Suppressor macrophage treated with lipopolysaccharide for 4 hours (primary cell): ENCODE results near the gene BARX2.

Source experiments
- DNase-seq: peaks from one replicate; pipeline ENCODE4 v3.0.0-alpha.2; 2020

Gene BARX2

DNA sequence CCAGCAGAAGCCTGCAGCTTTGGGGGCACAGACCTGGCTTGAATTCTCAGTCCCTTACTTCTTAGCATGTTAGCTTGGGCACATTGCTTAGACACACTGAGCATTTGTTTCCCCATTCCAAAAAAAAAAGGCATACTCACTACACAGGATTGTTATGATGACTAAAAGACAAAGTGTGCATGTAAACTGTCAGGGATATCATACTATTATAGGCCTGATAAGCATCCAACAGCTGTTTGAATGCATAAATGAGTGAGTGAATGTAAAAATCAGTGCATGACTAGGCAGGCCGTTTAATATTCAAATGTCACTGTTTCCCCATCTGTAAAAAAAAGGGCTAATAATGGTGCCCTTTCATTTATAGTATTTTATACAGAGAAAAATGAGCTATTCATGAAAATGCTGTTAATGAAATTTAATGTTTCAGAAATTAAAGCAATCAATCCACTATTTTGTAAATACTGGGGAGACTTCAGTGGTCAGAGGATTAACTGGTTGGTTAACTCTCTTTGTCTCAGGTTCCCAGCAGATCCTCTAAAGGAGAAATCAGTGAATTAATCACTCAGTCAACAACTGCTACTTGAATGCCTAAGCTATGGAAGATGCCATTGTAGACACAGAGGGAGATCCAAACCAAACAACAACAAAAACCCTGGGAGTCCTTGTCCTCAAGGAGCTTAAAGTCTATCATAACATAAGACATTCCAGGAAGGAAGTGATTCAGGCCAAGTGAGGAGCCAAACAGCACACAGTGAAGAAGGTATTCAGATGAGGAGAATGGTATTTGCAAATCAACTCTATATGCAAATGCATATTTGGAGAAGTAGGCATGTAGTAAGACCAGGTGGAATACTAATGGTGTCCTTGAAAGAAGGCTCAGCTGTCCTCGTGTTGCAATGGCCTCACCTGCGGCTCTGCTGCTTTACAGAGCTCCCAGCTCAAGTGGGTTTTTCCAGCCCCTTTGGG, 26.8 kb downstream of the BARX2 start:
- DNase-seq = no peak

- DNase-seq = no peak
Observed at GRCh38 chr11:129404731-129405130, 29.1 kb downstream of the BARX2 start.

DNA sequence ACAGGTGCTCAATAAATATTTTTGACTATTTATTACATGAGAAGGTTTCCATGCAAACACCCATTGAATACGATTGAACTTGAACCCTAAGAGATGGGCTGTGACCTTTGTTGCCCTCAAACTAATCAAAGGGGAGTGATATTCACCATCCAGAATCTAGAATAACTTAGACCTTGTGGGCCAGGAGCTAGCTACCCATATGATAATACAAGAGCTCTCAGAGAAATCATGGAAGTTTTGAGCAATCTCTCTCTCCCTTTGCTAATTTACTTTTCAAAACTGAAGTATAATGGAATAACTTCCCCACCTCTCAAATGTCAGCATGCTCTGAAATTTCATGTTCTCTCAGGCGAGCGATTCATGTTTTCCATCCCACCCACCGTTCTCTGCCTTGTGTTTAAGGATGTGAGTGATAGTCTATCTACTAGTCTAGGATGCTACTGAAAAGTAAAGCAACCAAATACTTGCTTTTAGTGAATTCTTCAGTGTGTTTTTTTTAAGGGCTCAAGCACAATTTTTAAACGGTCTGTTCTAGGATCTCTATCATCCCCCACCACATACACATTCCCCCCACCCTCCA, 33.3 kb downstream of the BARX2 start:
- no peak for DNase-seq

DNA sequence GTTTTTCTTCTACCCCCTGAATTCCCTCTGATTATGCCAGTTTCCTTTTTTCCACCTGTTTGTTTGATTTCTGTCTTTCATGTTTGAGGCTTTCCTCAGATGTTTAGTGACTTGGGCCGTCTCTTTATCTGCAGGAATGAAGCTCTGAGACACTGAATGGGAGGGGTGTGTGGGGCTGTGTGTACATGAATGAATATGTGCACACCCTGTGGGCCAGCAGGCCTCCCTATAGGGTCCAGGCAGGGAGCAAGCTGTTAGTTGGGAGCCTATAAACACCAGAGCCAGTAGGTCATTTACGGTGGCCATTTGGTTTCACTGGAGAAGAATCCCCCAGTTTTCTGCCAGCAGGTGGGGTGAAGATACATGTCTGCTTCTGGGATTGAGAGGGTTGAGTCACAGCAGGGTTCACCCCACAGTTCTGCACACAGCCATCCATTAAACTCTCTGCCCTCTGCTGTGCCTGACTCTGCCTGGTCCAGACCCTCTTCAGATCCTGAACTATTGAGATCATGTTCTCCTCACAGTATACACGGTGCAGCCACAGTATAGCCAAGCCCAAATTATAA, 34.8 kb downstream of the BARX2 start:
- DNase-seq = no peak

GRCh38 chr11:129412494-129412893, 36.8 kb downstream of the BARX2 start:
- DNase-seq = no peak

GRCh38 chr11:129414144-129414872, 38.7 kb downstream of the BARX2 start:
- DNase-seq = no peak

GRCh38 chr11:129416080-129416820, 40.6 kb downstream of the BARX2 start:
- no peak for DNase-seq

GRCh38 chr11:129417458-129417857, 41.8 kb downstream of the BARX2 start:
- DNase-seq = no peak

DNA sequence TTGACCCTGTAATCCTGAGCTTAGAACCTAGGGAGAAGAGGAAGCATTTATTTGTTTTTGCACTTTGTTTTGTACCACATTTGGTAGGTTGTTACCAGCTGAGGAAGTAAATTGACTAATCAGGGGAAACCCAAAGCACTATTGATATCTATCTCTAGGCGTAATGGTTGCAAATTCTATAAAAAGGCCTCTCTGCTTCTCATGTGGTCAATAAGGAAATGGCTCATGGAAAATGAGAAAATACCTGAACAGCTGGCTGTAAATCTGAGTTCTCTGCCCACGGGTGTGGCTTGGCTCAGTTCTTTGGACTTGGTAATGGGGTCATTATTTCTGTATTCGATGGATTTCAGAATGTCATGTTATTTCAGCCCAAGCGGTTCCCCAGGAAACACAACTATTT, 42.4 kb downstream of the BARX2 start:
- no peak for DNase-seq

GRCh38 chr11:129419386-129419785, 43.7 kb downstream of the BARX2 start:
- no peak for DNase-seq

DNA sequence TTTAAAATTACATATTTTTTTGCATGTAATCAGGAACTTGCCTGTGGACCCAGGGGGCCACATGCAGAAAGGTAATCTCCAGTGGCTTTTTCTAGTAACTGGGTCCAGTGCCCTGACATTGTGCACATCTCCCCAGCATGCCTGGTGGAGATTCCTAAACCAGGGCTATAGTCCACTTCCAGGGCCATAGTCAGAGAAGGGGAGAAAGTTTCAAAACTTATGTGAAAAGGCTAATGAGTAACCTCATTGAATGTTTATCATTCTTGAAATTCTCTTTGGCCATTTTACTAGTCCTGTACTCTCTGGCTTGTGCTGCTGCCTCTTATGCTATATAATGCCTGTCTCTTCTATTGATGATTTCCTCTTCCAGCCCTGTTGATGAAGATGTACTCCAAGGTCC, 47.8 kb downstream of the BARX2 start:
- no peak for DNase-seq

DNA sequence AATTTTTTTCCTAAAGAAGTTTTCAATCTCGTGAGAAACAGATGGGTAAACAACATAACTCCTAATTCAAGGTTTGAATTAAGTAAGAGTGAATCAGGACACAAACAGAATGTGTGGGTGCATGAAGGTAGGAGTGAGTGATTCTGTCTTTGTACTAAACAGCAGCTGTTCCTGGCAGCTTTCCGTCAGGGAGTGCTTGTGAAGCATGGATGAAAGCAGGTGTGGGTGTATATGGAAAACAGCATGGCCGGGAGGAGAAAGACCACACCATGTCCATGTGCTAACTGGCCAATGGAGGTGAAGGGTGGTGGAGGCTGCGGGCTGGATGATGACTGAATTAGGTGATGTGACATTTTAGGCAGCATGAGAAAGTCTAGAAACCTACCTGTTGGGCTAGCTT, 49.6 kb downstream of the BARX2 start:
- no peak for DNase-seq

GRCh38 chr11:129426038-129426437, 50.4 kb downstream of the BARX2 start:
- DNase-seq = no peak

GRCh38 chr11:129426776-129427175, 51.1 kb downstream of the BARX2 start:
- no peak for DNase-seq

GRCh38 chr11:129427376-129427775, 51.7 kb downstream of the BARX2 start:
- no peak for DNase-seq

DNA sequence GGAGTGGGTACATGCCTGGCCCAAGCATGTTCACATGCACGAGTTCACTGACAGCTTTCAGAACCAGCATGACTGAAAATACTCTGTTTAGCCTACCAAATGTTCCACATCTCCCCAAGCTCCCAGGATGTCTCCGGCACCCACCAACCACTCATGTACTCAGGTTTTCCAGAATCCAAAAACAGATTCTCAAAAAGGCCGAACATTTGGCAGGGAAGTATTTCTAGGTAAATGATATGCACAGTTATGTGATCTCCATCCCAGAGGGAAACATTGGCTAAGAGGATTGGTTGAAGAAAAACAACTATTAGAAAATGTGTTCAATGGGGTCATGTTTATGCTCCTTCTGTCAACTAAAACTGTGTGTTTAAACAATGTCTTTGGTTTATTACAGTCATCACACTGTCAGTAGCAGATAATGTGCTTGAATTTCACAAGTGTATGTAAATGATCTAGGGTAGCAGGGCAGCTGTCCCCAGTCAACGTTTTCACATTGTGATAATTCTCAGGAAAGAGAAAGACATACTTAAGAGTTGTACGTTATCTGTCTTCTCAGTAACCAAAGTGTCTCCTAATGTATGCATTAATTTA, 52.3 kb downstream of the BARX2 start:
- DNase-seq = no peak

DNA sequence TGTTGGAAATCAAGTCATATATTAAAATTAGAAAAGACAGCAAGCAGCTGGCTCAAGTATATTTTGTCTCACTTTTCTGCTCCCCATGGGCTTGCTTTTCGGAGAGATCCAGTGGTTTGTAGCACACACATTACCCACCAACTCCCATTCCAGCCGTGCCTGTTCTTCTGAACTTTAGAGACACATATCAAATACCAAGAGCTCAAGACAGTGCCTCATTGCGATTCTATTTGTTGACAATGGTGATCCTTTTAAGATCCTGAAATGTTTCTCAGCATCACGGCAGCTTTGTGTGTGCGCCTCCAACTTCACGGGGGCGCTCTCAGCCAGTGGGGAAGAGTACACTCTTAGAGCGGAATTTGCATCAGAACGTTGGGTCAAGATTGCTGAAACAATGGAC, 52.9 kb downstream of the BARX2 start:
- no peak for DNase-seq

- DNase-seq = no peak
Observed at GRCh38 chr11:129434641-129435498, 59.2 kb downstream of the BARX2 start.

DNA sequence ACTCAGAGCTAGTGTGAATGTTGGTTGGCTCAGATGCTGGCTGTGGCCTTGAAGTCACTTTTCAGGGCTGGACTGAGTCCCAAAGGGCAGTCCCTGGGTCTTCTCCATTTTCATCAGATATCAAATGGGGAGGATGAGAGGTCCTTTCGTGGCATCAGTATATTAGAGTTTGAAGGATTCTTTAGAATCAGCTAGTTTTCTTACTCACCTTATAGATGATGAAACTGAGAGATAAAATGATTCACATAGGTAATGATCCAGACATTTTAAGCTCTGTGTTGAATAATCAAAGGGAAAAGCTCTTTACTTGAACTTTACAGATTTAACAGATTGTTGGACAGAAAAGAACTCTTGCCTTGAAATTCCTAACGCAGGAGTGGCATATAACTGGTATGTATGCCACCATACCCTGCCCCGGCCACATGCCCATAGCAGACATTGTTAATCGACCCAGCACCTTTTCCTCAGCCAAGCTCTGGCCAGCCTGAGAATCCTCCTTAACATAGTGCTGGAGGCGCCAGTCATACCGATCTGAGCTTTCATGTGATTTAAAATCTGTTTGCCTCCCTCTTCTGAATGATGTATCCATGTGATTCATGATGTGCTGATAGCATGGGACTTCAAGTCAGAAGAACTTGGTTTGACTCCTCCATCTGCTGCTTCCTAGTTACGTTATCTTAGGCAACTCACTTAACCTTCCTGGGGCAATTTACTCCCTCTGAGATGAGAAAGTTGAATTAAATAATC, 60.0 kb downstream of the BARX2 start:
- no peak for DNase-seq

- no peak for DNase-seq
Observed at GRCh38 chr11:129436573-129436972, 60.9 kb downstream of the BARX2 start.
